ES-I3 (cell line): ENCODE data around the gene PNKD.

Experiments
- H3K36me3 ChIP-seq: 2 replicates; pipeline ENCODE4 v1.6.1; 2013; ENCODE audit warnings: mild to moderate bottlenecking, low read length, control low read depth, moderate library complexity; ENCODE audit not compliant: insufficient read depth
- H3K4me1 ChIP-seq: 2 replicates; pipeline ENCODE4 v1.6.1; 2013; ENCODE audit warnings: mild to moderate bottlenecking, control low read depth, low read length; ENCODE audit not compliant: insufficient read depth
- H3K9ac ChIP-seq: 2 replicates; pipeline ENCODE4 v1.6.1; 2013; ENCODE audit warnings: low read depth, mild to moderate bottlenecking, low read length, moderate library complexity
- H3K9me3 ChIP-seq: 2 replicates; pipeline ENCODE4 v1.6.1; 2013; ENCODE audit warnings: mild to moderate bottlenecking, low read length, moderate library complexity; ENCODE audit not compliant: control insufficient read depth, insufficient read depth

PNKD gene, protein sequence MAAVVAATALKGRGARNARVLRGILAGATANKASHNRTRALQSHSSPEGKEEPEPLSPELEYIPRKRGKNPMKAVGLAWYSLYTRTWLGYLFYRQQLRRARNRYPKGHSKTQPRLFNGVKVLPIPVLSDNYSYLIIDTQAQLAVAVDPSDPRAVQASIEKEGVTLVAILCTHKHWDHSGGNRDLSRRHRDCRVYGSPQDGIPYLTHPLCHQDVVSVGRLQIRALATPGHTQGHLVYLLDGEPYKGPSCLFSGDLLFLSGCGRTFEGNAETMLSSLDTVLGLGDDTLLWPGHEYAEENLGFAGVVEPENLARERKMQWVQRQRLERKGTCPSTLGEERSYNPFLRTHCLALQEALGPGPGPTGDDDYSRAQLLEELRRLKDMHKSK

DNA sequence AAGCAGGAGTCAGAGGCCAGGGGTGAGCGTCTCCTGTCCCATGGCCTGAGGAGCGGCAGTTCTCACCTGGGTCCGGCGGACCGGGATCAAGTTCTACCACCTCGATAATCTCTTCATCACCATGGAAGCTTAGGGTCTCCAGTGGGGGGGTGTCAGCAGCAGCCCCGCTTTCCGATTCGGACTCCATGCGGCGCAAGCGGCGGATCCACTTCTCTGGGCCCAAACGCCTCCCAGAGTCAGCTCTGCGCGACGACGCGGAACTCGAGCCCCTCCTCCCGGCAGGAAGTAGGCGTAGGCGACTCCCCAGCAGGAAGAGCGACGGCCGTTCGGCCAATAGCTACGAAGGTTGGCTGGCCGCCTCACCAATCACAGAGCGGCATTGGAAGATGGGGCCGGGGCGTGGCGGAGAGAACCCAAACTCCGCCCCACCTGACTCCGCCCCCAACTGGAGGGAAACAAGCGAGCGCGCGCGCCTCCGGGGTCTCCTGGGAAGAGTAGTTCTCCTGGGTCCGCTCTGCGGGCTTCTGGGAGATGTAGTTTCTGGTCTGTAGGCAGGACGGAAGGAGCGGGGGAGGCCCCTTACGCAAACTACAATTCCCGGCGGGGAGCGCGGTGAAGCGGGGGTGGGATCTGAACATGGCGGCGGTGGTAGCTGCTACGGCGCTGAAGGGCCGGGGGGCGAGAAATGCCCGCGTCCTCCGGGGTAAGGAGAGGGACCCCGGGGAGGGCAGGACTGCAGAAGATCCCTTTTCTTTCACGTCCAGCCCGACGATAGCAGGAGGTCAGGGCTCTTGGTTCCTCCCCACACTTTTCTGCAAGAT, at the start of gene PNKD, which contains the start of gene AAMP:
TSS of gene PNKD (plus strand) at position 620 of the 821 bp plus-strand sequence. CDS start at position 637, 17 bp downstream.
TSS of gene AAMP (minus strand) at position 238 of the 821 bp plus-strand sequence. CDS start at position 187, 51 bp downstream.
- Histone ChIP-seq H3K36me3 (no peaks in the 10 kb centered on the region), H3K4me1 (no peaks in the 10 kb centered on the region; the same call in 1 of the 2 replicates), H3K9me3 (no peaks in the 10 kb centered on the region), H3K9ac (peak within 1 kb of the TSS; percentile 83)

DNA sequence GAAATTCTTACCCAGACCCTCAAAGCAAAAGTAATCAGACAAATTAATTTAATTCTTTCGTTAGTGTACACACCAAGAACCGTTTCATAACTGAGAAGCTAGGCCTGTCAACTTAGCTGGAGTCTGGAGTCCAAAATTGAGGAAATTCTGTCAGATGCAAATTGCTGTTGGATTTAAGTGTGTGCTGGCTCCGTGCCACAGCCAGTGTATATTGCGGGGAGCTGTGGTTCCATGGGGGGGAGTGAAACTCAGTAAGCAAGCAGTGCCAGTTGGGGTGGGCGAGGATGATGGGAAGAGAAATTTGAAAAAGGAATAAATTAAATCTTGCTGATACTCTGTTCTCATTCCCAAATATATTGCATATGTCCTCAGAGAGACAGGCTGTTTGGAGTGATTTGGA, 49.3 kb upstream of the PNKD start:
- H3K4me1 ChIP-seq: peaks cover 18% of the 10 kb centered on the region

DNA sequence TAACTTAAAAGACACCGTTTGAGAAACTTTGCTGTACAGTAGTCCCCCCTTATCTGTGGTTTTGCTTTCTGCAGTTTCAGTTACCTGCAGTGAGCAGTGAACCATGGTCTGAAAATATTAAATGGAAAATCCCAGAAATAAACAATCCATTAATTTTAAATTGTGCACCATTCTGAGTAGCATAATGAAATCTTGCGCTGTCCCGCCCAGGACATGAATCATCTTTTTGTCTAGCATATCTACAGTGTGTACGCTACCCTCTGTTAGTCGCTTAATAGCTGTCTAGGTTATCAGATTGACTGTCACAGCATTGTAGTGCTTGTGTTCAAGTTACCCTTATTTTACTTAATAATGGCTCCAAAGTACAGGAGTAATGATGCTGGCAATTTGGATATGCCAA, 47.3 kb upstream of the PNKD start:
- H3K4me1 ChIP-seq: peaks cover 18% of the 10 kb centered on the region
- H3K36me3 ChIP-seq: peaks cover 23% of the 10 kb centered on the region
- no peaks in the 10 kb centered on the region for H3K9me3 ChIP-seq
- H3K9ac ChIP-seq: no peak overlapping the region

More for the DNA sequence above, 49.3 kb upstream of the PNKD start:
- H3K9me3 ChIP-seq: no peaks in the 10 kb centered on the region
- H3K9ac ChIP-seq: no peak overlapping the region
- peaks cover 12% of the 10 kb centered on the region for H3K36me3 ChIP-seq

DNA sequence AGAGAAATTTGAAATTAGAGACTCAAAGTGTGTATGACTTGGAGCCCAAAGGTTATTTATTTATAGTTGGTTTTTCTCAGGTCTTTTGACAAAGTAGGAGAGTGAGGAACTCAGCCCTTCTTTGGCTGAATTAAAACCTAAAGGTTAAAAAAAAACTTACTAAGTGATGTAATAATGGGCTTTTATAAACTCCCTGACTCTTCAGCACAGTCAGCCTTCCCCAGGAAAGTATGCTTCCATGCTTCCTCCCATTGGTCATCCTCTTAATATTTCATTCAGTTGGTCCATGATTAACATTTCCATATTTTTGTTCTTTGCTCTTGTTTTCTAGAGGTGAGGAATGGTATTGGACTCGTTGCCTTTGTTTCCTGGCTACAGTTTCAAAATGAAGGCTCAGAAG, 46.1 kb upstream of the PNKD start:
- H3K9ac ChIP-seq: no peak overlapping the region
- H3K4me1 ChIP-seq: peaks cover 7% of the 10 kb centered on the region; the same call in 1 of the 2 replicates
- no peaks in the 10 kb centered on the region for H3K9me3 ChIP-seq
- peaks cover 28% of the 10 kb centered on the region for H3K36me3 ChIP-seq

DNA sequence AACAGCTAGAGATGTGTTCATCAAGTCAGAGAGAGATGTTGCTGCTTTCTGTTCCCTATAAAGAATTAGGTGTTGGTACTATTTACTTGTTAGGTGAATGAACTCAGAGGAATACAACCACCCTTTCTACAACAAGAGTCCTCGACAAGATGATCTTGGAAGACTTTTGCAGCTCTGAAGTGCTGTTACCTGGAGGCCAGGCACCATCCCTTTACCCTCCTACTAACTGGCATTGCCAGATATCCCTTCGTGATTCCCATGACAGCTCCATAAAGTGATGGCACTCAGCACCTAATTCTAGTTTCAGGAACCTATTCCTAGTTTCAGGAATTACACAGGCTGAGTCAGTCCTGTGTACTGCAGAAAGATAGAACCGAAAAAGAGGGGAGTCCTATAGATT, 43.4 kb upstream of the PNKD start:
- Histone ChIP-seq H3K36me3 (peaks cover 35% of the 10 kb centered on the region), H3K4me1 (no peaks in the 10 kb centered on the region), H3K9me3 (no peaks in the 10 kb centered on the region), H3K9ac (no peak overlapping the region)

DNA sequence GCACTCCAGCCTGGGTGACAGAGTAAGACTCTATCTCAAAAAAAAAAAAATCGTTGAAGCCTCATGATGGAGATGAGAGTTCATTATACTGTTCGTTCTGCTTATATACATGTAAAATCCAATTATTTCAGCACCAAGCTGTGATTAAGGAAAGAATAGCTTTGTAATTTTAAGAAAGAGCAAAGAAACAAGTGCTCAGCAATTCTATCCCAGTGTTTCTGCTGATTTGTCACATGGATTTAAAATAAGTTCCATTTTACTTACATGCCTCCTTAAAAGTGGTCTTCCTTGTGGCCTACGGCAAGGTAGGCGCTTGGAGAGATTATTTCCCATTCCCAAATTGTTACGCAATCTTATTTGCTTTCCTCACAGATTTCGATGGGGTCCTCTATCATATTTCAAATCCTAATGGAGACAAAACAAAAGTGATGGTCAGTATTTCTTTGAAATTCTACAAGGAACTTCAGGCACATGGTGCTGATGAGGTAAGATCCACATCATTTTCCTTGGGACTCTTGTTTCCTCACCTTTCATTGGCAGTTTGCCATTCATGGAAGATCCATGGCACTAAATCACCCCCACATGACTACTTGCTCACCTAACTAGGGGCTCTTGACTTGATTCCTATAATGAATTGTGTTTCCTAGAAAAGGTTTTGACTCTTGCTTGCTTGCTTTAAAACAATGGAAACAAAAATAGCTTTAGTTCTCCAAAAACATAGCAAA, 41.8 kb upstream of the PNKD start:
- no peaks in the 10 kb centered on the region for H3K9me3 ChIP-seq
- H3K4me1 ChIP-seq: no peaks in the 10 kb centered on the region
- peaks cover 39% of the 10 kb centered on the region for H3K36me3 ChIP-seq
- no peak overlapping the region for H3K9ac ChIP-seq

DNA sequence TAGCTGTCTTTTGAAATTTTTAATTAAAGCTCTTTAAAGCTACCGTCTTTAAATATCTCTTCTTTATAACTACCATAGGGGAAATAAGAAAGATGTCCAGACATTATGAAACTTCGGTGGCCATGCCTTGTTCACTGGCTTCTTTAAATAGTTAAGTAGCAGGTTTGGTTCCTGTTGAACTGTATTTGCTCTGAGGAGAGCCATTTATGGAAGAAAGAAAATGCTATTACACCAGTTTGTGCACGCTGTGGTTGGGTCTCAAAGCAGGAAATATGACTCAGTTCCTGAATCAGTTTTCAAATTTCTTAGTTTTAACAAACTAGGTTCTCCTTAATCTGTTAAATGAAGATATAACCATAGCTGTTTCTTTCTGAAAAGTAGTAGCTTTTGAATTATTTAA, 41.1 kb upstream of the PNKD start:
- Histone ChIP-seq H3K36me3 (peaks cover 36% of the 10 kb centered on the region), H3K4me1 (no peaks in the 10 kb centered on the region), H3K9ac (no peak overlapping the region), H3K9me3 (no peaks in the 10 kb centered on the region)

DNA sequence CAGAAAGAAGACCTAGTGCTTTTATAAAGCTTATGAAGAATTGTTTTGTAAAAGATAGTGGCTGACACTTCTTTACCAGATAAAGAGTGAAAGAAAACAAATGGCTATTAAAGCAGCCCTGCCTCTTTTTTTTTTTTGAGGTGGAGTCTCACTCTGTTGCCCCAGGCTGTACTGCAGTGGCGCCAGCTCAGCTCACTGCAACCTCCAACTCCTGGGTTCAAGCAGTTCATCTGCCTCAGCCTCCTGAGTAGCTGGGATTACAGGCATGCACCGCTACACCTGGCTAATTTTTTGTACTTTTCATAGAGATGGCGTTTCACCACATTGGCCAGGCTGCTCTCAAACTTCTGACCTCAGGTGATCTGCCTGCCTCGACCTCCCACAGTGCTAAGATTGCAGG, 40.5 kb upstream of the PNKD start:
- H3K4me1 ChIP-seq: no peaks in the 10 kb centered on the region
- no peak overlapping the region for H3K9ac ChIP-seq
- H3K36me3 ChIP-seq: peaks cover 40% of the 10 kb centered on the region
- no peaks in the 10 kb centered on the region for H3K9me3 ChIP-seq

DNA sequence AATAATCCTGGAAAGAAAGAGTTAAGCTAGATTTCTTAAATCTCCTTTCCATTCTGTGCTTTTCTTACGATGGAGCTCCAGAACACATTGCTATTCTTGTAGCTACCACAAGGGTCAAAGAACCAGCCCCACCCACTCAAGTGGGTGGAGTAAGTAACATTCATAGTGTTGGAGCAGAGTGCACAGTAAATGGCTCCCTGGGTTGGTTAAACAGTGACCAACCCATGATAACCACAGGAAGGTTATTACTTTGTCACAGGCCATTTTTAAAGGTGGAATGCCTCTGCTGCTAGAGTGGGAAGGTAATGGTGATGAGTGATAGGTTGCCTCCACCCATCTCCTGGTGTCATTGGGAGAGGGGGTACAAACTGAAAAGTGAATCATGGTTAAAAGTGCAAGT, 39.4 kb upstream of the PNKD start:
- Histone ChIP-seq H3K36me3 (peaks cover 50% of the 10 kb centered on the region), H3K4me1 (no peaks in the 10 kb centered on the region), H3K9me3 (no peaks in the 10 kb centered on the region), H3K9ac (no peak overlapping the region)

DNA sequence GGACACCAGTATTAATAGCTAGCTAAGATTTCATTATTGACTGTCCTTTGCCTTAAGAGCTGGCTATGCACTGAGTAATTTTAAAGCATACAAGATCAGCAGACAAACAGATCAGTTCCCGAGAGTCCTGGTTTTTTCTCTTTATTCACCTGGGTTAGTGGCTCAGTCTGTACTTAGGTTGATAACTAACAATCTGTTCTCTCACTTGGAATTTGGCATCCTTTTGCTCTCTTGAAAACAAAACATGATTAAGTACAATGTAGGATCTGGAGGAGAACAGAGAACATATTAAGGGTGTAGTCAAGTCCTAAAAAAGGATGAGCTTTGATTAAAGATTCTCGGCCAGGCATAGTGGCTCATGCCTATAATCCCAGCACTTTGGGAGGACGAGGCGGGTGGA, 36.8 kb upstream of the PNKD start:
- no peak overlapping the region for H3K9ac ChIP-seq
- H3K36me3 ChIP-seq: peaks cover 48% of the 10 kb centered on the region
- H3K9me3 ChIP-seq: no peaks in the 10 kb centered on the region
- H3K4me1 ChIP-seq: no peaks in the 10 kb centered on the region

DNA sequence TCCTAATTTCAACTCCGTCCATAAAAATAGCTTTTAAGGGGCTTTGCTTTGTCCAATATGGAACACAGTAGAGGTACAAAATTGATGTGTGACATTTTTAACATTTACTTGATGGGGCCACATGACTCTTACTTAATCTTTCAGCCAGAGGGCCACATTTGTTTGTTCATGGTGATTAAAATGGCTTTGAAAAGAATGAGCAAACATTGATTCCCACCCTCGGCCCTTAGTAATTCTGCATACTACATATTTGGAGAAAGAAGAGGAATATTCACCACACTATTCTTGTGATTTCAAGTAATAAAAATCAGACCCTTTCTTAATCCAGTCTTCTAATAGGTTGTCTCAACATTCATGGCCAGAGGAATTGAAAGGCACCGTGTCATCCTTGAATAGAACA, 35.8 kb upstream of the PNKD start:
- H3K4me1 ChIP-seq: no peaks in the 10 kb centered on the region
- H3K9me3 ChIP-seq: no peaks in the 10 kb centered on the region
- peaks cover 53% of the 10 kb centered on the region for H3K36me3 ChIP-seq
- no peak overlapping the region for H3K9ac ChIP-seq

DNA sequence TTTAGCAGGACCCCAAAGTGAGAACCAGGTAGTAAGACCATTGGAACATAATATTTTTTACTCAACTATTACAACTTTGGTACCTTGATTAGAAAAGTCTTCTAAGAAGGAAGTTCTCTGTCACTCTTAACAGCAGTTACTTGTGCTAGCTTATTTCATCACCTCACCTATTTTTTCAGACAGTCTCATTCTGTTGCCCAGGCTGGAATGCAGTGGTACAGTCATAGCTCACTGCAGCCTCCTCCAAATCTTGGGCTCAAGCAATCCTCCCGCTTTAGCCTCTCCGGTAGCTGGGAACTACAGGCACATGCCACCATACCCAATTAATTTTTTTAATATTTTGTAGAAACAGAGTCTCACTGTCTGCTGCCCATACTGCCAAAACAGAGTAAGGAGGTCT, 35.3 kb upstream of the PNKD start:
- H3K36me3 ChIP-seq: peaks cover 49% of the 10 kb centered on the region
- H3K9me3 ChIP-seq: no peaks in the 10 kb centered on the region

DNA sequence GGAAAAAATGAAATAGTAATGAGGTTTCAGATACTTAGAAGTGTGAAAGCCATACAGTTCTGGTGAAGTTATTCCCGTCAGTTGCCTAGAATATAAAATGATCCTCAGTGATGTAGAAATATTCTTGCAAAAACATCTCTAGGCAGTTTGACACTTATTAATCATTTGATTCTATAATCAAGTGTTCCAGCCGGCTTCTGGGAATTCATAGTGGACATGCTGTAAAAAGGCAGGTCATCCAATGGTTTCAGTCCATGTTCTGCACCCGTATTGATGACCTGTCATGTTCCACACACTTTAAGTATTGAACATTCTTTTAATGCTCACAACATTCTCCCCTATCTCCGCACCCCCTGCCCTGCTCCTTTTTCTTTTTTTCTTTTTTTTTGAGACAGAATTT, 33.5 kb upstream of the PNKD start:
- Histone ChIP-seq H3K36me3 (peaks cover 50% of the 10 kb centered on the region), H3K9me3 (no peaks in the 10 kb centered on the region), H3K9ac (no peak overlapping the region), H3K4me1 (no peaks in the 10 kb centered on the region)

More for the DNA sequence above, 35.3 kb upstream of the PNKD start:
- no peaks in the 10 kb centered on the region for H3K4me1 ChIP-seq
- no peak overlapping the region for H3K9ac ChIP-seq

DNA sequence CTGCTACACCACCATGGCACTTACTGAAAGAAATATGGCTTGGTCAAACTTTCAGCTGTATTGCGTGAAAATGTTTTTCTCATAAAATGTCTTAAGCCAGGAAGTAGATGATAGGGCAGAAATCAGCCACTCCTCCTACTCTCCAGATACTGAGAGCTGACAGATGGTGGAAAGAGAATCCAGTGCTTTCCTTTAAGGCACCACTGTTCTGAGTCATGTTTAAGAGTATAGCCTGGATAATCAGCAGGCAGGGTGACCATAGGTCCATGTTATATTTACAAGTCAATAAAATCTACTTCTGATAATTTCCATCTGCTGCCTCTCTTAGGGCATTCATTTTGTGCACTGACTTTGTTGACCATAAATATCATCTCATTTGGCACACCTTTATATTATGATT, 31.4 kb upstream of the PNKD start:
- Histone ChIP-seq H3K4me1 (no peaks in the 10 kb centered on the region), H3K9ac (no peak overlapping the region), H3K36me3 (peaks cover 44% of the 10 kb centered on the region), H3K9me3 (no peaks in the 10 kb centered on the region)
